Measurements from ENCODE around the gene WDR90.

DNA sequence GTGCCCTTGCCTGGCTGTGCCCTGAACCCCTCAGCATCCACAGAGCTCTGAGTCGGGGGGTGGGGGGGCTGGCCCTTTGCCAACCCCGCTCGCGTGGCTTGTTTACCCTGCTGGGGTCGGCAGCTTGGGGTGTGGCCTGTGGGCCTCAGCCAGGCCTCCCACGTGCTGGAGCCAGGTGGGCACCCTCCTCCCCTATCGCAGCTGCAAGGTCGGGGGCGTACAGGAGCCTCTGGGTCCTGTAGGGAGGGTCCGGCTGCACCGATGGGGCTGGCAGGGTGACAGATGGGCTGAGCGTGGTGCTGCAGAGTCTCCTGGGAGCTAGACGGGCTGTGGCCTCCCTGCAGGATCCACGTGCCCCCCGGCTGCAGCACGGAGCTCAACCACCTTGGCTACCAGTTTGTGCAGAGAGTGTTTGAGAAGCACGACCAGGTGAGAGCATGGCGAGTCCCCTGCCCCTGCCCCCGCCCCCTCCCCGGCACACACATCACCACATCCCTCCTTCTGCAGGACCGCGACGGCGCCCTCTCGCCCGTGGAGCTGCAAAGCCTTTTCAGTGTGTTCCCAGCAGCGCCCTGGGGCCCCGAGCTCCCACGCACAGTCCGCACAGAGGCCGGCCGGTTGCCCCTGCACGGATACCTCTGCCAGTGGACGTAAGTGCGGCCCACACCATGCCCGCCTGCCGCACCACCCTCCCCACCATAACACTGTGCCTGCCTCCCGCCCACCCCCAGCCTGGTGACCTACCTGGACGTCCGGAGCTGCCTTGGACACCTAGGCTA, 22.4 kb downstream of the WDR90 start:
- TF ChIP-seq CTCF (IDR thresholded peaks at IDR 0.05) (no peak), POLR2A (IDR thresholded peaks at IDR 0.05) (no peak)
